ENCODE results near the gene YARS1.

DNA sequence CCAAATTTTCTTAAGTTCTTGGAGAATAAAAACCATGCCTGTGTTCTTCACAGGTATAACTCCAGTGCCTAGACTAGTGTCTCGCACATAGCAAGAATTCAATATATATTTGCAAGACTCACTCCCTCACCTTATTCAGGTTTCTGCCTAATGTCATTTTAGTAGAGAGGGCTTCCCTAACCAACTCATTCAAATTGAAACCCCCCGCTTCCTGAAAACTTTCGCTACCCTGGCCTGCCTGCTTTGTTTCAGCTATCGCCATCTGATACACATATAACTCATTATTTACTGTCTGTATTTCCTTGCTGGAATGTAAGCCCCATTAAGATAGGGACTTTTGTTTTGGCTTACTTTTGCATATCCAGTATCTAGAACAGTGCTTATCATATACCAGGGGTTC lies 8.6 kb downstream of the YARS1 start:
- TF ChIP-seq CTCF (optimal IDR thresholded peaks at IDR 0.05 in 1 of 3, IDR thresholded peaks at IDR 0.05 in 1 of 3, conservative IDR thresholded peaks at IDR 0.05 in 1 of 3; ENCODE audit: extremely low read depth in 1 of 3, insufficient read depth in 2 of 3, low read length in 3 of 3) (no peak), EZH2 (IDR thresholded peaks at IDR 0.05; ENCODE audit: low read length) (no peak)
